Measurements from ENCODE around the gene FTO.

The FTO gene

DNA sequence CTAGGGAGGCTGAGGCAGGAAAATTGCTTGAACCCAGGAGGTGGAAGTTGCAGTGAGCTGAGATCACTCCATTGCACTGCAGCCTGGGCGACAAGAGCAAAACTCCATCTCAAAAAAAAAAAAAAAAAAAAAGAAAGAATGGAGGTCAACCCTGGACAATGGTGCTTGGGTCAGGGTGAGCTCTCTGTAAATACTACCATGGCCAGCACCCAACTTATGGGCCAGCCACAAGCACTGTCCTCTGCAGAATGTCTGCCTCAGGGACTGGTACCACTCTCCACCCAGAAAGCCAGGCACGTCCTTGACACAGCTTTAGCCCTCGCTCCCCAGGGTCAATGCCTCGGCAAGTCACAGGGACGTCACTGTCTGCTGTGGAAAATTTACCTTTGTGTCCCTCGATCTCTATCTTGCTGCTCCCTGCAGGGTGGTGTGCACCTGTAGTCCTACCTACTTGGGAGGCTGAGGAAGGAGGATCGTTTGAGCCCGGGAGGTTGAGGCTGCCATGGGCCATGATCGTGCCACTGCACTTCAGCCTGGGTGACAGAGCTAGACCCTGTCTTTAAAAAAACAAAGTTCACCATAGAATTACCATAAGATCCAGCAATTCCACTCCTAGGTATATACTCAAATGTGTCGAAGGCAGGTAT is 459.4 kb downstream of the FTO start:
- TF ChIP-seq, protein P1, sequence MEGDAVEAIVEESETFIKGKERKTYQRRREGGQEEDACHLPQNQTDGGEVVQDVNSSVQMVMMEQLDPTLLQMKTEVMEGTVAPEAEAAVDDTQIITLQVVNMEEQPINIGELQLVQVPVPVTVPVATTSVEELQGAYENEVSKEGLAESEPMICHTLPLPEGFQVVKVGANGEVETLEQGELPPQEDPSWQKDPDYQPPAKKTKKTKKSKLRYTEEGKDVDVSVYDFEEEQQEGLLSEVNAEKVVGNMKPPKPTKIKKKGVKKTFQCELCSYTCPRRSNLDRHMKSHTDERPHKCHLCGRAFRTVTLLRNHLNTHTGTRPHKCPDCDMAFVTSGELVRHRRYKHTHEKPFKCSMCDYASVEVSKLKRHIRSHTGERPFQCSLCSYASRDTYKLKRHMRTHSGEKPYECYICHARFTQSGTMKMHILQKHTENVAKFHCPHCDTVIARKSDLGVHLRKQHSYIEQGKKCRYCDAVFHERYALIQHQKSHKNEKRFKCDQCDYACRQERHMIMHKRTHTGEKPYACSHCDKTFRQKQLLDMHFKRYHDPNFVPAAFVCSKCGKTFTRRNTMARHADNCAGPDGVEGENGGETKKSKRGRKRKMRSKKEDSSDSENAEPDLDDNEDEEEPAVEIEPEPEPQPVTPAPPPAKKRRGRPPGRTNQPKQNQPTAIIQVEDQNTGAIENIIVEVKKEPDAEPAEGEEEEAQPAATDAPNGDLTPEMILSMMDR (IDR thresholded peaks at IDR 0.05; ENCODE audit: control insufficient read depth, extremely low read depth, insufficient read depth): no peak
- H3K4me3 ChIP-seq (ENCODE audit: low read depth, low read length): no peak overlapping the region
- DNase-seq (ENCODE audit: low read depth): no peak

DNA sequence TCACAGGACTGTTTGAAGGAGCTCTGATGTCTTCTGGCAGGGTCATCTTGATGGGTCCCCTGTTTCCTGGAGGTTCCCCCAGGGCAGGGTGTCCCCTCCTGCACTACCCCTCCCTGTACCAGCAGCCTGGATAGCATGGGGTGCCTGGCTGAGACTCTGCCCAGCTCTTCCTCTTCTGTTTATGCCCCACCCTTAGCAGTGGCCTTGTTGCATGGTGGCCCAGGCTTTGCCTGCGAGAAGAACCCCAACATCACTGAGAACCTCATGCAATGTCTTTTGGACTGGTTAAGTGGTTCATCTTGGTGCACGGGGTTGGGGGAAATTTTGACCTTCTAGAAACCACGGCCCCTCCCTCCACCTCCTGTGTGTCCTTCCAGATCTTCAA is 460.8 kb downstream of the FTO start:
- H3K4me3 ChIP-seq (ENCODE audit: low read depth, low read length): no peak overlapping the region
- no peak for DNase-seq (ENCODE audit: low read depth)
- TF ChIP-seq, protein P1 (IDR thresholded peaks at IDR 0.05; ENCODE audit: control insufficient read depth, extremely low read depth, insufficient read depth): no peak

DNA sequence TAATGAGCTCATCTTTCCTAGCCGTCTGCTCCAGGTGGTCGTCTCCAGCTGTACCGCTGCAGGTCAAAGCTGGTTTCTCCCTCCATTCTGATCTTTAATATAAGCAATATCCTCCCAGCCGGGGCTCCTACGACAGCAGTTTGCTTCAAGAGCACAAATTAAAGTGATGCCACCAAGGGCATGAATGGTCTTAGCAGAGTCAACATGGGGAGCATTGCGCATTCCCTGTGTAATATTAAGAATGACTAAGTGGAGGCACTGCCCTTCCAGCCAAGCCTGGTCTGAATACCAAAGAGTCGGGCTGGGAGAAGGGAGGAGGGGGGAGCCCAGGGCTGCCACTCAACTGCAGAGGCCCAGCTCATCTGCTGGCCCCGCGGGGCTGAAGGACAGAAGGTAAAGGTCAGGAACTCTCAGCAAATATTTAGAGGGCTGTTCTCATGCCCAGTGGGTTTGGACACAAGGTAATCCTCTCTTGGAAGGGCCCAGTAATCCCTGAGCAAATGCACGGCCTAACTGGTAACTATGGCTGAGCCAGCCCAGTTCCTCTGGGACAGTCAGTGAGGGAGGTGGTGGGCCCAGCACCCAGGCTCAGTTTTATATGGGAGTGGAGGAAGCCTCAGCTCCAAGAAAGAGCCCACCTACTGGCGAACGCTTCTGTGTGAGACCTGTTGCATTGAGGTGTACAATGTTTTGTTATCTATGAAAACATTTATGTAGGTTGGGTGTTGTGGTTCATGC is 461.4 kb downstream of the FTO start:
- TF ChIP-seq, protein P1 (IDR thresholded peaks at IDR 0.05; ENCODE audit: control insufficient read depth, extremely low read depth, insufficient read depth): no peak
- DNase-seq (ENCODE audit: low read depth): no peak
- no peak overlapping the region for H3K4me3 ChIP-seq (ENCODE audit: low read depth, low read length)

DNA sequence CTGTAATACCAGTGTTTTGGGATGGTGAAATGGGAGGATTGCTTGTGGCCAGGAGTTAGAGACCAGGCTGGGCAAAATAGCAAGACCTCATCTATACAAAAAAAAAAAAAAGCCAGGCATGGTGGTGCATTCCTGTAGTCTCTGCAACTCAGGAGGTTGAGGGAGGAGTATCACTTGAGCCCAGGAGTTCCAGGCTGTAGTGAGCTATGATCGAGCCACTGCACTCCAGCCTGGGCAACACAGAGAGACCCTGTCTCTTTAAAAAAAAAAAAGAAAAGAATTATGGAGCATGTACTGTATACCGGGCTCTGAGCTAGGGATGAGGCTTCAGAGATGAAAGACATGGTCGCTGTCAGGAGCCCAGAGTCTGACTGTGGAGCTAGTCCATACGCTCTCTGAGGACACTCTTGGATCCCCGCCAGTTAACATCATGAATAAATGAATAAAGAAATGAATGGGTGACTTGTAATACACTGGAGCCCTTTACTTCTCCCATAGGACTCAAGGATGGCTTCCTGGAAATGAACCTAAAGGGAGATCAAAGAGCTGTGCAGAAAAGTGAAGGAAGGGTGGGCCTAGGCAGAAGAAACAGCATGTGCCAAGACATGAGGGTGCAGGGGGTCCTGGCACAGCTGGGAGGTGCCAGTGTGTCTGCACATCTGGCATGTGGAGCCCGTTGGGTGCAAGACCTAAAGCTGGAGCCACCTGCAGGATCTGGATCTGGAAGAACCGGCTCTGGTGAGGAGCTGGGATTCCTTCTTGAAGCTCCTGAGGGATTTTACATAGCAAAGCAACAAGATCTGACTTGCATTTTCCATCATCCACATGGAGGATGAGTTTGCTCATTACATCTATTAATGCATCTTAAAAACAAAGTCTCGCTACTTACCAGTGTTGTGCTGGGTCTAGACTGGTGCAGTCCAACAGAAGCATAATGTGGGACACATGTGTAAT is 462.2 kb downstream of the FTO start:
- no peak overlapping the region for H3K4me3 ChIP-seq (ENCODE audit: low read depth, low read length)
- TF ChIP-seq, protein P1 (IDR thresholded peaks at IDR 0.05; ENCODE audit: control insufficient read depth, extremely low read depth, insufficient read depth): no peak
- DNase-seq (ENCODE audit: low read depth): no peak

DNA sequence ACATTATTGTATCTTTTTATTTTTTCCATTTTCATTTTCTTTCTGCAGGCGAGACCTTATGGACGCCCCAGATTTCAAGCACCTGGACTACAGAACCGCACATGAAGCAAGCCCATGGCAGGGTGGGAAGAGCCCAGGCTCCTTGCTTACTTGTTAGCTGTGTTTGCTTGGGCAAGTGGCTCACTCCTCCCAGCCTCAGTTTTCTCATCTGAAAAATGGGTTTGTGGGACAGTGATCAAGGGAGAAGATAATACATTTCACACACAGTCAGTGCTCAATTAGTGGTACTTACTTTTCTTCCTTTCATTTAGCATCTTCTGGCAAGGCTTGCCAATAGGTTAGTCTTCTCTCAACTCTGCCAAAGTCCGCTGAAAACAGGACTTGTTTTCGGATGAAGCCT is 465.2 kb downstream of the FTO start:
- TF ChIP-seq, protein P1 (IDR thresholded peaks at IDR 0.05; ENCODE audit: control insufficient read depth, extremely low read depth, insufficient read depth): no peak
- DNase-seq (ENCODE audit: low read depth): no peak
- no peak overlapping the region for H3K4me3 ChIP-seq (ENCODE audit: low read depth, low read length)

DNA sequence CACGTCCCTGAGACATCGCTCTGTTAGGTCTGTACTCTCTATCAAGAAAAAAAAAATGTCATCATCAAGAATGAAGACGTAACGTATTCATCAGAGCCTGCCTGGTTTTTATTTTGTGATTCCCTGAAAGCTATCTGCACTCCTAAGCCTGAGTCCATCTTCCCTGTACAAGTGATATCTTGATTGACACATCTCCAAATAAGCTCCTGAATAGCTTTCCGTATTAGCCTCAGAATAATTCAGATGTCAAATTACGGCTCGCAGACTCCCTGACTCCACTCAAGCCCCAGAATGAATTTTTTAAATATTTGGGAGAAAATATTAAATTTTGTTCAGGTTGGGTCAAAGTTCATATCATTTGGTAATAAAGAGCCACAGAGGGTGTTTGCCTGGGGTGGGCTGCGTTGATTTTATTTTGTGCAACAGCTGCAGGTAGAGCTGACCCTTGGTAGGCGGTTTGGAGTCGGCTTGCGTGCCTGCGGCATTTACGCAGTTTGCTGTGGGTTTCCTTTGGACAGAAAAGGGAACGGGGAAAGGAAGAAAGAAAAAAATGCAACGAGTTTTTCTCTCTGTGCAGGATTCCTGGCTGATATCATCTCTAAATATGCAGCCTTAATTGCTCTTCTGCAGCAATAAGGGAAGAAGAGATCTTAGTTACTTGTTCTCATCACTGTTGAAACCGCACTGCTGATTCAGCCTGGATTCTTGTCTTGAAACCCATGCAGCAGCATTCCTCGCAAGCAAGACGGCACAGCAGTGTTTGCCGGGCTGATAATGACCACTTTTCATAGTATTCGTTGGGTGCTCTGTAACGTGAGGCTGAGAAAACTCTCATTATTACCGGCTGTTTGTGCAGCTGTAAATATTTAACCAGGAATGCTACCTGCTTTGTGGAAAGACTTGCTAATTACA is 467.9 kb downstream of the FTO start:
- H3K4me3 ChIP-seq (ENCODE audit: low read depth, low read length): no peak overlapping the region
- TF ChIP-seq, protein P1 (IDR thresholded peaks at IDR 0.05; ENCODE audit: control insufficient read depth, extremely low read depth, insufficient read depth): no peak
- DNase-seq (ENCODE audit: low read depth): no peak
